ENCODE results near the gene TTC7B.

Gene TTC7B

DNA sequence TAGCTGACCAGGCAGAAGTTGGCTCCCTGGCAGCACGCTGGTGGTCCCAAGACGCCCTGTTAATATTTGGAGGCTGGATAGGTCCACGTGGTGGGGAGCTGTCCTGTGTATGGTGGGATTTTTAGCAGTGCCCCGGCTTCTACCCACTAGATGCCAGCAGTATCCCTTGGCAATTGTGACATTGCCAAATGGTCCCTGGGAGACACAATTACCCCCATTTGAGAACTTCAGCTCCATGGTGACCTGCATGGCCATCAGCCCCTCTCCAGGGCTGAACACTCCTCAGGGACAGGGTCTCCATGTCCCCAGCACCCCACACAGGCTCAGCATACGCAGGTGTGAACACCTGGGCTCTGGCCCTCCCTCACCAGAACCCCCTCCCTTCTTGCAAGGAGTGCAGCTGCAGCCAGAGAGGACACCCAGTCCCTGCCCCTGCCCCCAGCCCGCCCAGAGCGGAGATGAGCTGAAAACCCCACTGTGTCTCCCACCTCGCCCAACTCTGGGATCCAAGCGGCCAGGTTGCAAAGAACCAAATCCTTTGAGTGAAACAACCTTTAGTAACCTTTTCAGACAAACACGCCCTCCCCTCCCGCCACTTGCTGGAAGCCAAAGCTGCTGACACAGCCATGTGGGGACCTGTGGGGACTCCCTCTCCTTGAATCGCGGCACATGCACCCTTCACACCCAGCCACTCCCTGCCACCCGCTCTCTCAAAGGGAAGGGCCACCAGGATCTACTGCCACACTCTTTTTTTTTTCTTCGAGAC lies 299.0 kb downstream of the TTC7B start:
- in situ Hi-C loops (cut with MboI; ENCODE audit: low sequenced_read_pairs): no loop called here

- in situ Hi-C loops (cut with MboI; ENCODE audit: low sequenced_read_pairs): no loop called here
Observed at GRCh38 chr14:90514566-90514965, 301.7 kb downstream of the TTC7B start.

- in situ Hi-C loops (cut with MboI; ENCODE audit: low sequenced_read_pairs): no loop called here
Observed at GRCh38 chr14:90514015-90514398, 302.2 kb downstream of the TTC7B start.

DNA sequence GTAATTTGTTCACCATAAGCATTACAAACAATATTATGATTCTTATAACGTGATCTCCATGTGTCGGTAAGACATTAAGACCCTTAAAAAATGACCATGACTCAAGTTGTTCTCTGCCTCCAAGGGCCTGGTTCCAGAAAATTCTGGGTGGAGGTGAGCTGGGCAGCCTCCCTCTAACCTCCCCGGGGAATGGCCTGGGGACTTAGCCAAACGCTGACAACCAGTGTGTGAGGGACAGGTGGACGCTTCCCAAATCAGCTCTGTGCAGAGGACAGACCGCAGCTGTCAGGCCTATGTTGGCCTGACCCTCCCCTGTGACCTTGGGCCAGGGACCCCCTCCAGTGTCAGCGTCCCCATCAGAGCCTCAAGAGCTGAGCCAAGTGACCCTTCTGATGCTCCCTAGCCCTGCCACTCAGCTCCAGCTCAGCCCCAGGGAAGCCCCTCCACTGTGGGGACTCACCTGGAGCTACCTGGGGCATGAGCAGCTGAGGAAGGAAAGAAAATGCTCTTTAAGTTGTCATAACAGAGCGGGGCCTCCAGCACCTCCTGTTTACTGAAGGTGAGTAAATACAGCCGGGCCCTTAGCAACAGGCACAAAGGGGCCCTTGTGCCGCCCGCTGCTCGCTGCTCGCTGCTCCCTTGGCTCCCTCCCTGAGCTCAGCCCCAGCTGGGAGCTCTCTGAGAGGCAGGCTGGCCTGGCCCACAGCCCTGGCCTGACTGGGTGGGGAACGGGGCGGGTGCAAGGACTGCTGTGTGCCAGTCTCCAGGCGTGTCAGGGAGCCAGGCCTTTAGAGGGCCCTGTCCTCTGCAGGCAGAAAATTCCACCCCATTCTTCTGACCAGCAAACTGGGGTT lies 302.8 kb downstream of the TTC7B start:
- in situ Hi-C loops (cut with MboI; ENCODE audit: low sequenced_read_pairs): no loop called here

- in situ Hi-C loops (cut with MboI; ENCODE audit: low sequenced_read_pairs): no loop called here
Observed at GRCh38 chr14:90512329-90512991, 303.8 kb downstream of the TTC7B start.

DNA sequence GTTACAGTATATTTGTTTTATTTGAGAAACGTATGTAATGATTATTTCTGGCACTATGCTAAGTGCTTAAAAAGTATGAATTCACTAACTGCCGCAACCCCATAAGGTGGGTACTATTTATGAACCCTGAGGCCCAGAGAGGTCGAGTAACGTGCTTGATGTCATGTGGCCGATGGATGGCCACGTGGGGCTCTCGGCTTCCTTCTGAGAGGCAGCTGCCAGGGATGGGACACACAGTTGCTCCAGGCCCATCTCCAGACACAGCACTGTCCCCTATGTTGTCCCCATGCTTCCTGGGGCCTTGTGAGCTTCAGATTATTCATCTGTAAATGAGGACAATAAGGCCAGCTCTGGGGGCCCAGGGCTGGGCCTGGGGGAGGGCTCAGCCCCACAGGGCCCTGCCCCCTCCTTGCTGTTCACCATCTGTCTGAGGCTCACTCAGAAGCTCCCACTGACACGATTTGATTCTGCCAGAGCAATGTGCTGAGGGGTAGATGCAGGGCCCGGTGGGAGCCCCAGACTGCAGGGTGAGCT lies 304.4 kb downstream of the TTC7B start:
- in situ Hi-C loops (cut with MboI; ENCODE audit: low sequenced_read_pairs): no loop called here

- in situ Hi-C loops (cut with MboI; ENCODE audit: low sequenced_read_pairs): no loop called here
Observed at GRCh38 chr14:90511252-90511651, 305.0 kb downstream of the TTC7B start.

DNA sequence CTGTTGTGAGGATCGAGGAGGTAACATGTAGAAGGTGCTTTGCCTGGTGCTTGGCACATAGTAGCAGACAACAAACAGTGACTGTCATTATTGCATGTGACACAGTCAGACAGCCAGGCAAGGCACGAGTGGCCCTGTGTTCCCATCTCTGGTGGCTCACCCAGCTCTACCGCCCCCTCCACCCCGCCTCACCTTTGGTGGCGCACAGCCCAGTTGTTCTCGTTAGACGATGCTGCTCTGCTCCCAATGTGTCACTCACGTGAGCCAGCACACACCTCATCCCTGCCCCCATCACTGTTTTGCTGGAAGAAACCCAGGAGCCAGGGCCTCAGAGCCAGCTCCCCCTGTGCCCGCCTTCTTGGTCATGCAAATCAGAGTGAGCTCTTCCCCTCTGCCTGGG lies 306.1 kb downstream of the TTC7B start:
- in situ Hi-C loops (cut with MboI; ENCODE audit: low sequenced_read_pairs): no loop called here

- in situ Hi-C loops (cut with MboI; ENCODE audit: low sequenced_read_pairs): no loop called here
Observed at GRCh38 chr14:90509403-90509802, 306.8 kb downstream of the TTC7B start.

DNA sequence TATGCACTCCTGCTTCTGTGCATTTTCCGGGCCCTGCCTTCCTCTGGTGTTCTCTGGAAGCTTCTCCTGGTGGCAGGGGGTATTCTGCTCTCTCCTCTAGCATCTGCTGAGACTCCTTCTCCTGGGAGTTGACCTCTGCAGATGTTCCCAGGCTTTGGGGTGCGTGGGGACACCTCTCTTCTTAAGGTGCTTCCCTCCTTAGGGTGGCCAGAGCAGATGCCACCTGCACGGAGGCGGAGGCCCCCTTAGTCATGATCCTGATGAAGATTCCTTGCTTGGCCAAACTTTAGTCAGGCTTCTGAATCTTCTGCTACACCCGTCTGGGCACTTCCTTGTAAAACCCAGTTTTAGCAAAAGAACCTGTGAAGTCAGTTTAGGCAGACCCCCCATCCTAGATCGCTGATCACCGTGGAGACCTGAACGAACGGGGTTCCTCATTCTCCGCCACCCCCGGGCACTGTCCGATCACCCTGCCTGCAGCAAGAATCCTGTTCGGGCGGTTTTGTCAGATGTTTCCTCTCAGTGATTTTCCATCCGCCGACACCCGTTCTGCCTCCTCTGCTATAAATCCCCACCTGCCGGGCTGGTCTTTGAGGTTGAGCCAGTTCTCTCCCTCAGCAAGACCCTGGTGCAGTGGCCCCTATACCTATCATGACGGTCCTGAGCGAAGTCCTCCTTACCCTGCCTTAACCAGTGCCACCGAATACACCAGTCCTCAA lies 307.5 kb downstream of the TTC7B start:
- in situ Hi-C loops (cut with MboI; ENCODE audit: low sequenced_read_pairs): no loop called here

GRCh38 chr14:90508036-90508435 lies 308.2 kb downstream of the TTC7B start:
- in situ Hi-C loops (cut with MboI; ENCODE audit: low sequenced_read_pairs): no loop called here

DNA sequence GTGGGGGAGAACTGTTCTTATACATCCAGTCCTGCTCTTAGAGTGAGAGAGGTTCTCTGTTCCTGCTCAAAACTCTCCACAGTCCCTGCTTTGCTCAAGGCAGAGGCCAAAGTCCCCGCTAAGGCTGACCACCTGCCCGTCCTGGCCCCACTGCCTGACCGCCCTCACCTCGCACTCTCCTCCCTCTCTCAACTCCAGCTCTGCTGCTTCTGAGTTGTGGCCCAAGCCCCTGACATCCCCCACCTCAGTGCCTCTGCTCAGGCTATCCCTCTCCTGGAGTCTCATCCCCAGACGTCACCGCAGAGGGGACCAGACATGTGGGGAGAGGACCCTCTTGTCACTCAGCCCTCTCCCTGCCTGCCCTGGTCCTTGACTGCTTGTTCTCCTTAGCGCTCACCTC lies 308.8 kb downstream of the TTC7B start:
- in situ Hi-C loops (cut with MboI; ENCODE audit: low sequenced_read_pairs): no loop called here

DNA sequence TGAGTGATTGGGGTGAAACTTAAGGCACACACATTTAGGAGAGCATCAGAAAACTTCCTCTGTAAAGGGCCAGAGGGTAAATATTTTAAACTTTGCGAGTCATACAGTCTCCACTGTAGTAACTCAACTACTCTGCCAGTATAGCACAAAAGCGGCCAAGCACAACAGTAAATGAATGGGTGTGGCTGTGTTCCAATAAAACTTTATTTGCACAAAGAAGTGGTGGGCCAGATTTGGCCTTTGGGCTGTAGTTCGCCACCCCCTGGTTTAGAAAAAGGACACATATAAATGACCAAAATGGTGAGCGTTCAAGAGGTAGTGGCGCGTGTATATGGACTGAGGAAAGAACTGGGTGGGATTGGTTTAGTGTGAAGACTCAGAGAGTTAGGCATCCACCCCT lies 309.5 kb downstream of the TTC7B start:
- in situ Hi-C loops (cut with MboI; ENCODE audit: low sequenced_read_pairs): no loop called here

DNA sequence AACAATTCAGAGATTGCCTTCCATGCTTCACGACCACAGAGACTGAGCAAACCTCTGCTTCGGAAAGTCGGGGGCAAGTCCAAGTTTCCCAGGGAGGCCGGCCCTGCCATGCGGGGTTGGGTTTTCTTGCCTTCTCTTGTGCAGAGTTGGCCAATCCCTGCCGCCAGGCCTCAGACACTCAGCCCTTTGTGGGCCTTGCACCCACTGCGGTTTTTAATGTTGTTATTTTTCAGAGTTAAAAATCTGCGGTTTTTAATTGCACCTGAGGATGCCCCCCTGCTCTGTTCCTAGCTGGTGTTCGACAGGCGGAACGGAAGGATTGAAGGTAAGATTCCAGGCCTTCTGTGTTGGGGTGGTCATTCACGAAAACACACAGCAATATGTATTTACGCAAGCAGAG lies 310.7 kb downstream of the TTC7B start:
- in situ Hi-C loops (cut with MboI; ENCODE audit: low sequenced_read_pairs): no loop called here

GRCh38 chr14:90504643-90505042 lies 311.6 kb downstream of the TTC7B start:
- in situ Hi-C loops (cut with MboI; ENCODE audit: low sequenced_read_pairs): no loop called here

GRCh38 chr14:90503582-90503981 lies 312.6 kb downstream of the TTC7B start:
- in situ Hi-C loops (cut with MboI; ENCODE audit: low sequenced_read_pairs): no loop called here

DNA sequence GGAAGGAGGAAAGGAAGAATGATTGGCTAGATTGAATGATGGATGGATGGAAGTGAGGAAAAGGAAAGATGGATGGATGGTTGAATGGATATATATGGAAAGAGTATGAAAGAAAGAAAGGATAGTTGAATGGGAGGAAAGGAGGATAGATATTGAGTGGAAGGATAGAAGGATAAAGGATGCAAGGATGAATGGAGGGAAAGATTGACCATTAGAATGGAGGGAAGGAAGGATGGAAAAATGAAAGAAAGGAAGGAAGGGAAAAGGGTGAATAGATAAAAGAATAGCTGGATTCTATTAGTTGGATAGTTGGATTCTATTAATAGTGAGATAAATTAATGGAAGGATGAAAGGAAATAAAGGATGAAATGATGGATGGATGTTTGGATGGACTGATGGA lies 313.5 kb downstream of the TTC7B start:
- in situ Hi-C loops (cut with MboI; ENCODE audit: low sequenced_read_pairs): no loop called here

DNA sequence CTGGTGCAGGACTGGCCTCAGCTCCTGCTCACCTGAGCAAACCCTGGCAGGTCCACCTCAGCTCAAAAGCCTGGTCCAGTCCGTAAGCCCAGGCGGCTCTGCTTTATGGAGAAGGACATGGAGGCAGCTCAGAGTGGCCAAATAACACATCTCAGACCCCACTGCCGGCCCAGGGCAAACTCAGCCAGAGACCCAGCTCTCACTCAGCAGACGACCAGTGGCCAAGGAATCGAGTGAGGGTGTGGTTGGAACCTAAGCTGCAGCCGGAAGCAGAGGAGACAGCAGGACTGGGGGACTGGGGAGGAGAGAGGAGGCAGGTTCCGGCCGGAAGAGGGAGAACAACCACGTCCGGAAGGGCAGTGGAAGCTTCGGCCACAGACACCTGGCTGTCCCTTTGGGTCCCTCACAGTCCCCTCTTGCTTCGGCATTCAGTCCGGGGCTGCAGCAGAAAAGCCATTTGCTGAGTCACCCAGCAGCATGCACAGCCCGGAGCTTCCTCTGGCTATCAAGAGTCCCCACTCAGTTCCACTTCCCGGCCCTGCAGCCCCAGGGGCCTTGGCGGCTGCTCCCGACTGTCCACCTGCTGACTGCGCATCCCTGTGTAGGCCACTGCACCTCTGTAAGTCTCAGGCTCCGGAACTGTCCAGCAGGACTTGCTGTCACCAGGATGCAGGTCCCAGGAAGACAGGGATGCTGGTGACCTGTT lies 315.4 kb downstream of the TTC7B start:
- in situ Hi-C loops (cut with MboI; ENCODE audit: low sequenced_read_pairs): no loop called here

DNA sequence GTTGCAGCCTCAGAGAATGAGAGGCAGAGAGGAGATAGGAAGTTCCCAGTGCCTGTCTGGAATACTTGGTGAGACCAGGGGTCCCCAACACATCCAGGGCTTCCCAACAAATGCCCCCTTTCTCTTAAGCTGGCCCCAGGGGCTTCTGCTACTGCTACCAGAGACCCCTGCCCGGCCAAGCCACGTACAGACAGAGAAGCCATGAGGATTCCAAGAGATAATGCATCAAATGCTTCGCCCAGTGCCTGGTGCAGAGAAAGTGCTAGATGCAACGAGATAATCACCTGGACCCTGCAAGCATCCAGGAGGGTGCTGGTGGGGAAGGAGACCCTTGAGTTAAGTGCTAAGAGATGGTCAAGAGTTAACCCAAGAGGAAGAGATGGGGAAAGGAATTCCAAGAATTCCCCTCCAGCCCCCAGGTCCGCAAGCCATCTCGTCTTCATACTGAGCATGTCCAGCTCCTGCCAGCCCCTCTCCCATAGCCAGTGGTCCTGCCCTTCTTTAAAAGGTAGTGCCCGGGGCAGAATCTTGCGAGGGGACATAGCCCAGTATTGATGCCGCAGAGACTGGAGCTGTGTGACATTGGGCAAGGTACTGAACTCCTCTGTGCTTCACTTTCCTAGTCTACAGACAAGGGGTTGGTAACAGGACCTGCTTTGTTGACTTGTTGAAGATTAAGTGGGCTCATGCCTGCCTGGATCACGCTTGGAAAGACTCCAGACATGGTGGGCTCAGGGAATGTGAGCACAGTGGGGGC lies 316.1 kb downstream of the TTC7B start:
- in situ Hi-C loops (cut with MboI; ENCODE audit: low sequenced_read_pairs): no loop called here

DNA sequence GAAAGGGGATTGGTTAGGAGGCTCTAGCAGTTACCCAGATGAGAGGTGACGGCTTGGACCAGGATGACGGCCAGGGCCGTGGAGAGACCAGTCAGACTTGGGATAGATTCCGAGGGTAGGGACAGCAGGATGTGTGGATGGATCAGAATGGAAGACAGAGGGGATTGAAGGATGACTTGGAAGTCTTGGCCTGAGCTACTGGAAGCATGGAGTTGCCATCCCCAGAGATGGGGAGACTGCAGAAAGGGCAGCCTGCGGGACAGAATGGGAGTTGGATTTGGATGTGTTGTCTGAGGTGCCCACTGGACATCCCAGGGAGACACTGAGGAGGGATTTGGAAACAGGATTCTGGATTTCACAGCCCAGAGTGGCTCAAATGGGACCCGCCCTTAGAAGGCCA lies 317.1 kb downstream of the TTC7B start:
- in situ Hi-C loops (cut with MboI; ENCODE audit: low sequenced_read_pairs): no loop called here

Data from HL-60/S4 (cell line).